ENCODE results near the gene LIMS2. TPM values are rescaled to one million over a fixed set of nuclear protein-coding genes. Genes with fewer than 3 reads are reported as not detected.

Gene LIMS2
- total and polyA plus RNA-seq, 8 donors = 22.4 to 122 (median 27.3) TPM

GRCh38 chr2:127709336-127709735 is 34.0 kb upstream of the LIMS2 start:
- no peaks in the 10 kb centered on the region for H3K9me3 ChIP-seq
- ATAC-seq (no peak), DNase-seq (no peak)
- no peak overlapping the region for H3K4me3 ChIP-seq
- peaks cover 0 to 70% of the 10 kb centered on the region in 2 donors for H3K36me3 ChIP-seq
- H3K4me1 ChIP-seq = peaks cover 6 to 15% of the 10 kb centered on the region in 2 donors
- no peak for TF ChIP-seq CTCF (IDR thresholded peaks at IDR 0.05)
- intact Hi-C loops (cut with DNase I) = no loop called here
- H3K27ac ChIP-seq = no peak overlapping the region
- H3K27me3 ChIP-seq = no peaks in the 10 kb centered on the region

DNA sequence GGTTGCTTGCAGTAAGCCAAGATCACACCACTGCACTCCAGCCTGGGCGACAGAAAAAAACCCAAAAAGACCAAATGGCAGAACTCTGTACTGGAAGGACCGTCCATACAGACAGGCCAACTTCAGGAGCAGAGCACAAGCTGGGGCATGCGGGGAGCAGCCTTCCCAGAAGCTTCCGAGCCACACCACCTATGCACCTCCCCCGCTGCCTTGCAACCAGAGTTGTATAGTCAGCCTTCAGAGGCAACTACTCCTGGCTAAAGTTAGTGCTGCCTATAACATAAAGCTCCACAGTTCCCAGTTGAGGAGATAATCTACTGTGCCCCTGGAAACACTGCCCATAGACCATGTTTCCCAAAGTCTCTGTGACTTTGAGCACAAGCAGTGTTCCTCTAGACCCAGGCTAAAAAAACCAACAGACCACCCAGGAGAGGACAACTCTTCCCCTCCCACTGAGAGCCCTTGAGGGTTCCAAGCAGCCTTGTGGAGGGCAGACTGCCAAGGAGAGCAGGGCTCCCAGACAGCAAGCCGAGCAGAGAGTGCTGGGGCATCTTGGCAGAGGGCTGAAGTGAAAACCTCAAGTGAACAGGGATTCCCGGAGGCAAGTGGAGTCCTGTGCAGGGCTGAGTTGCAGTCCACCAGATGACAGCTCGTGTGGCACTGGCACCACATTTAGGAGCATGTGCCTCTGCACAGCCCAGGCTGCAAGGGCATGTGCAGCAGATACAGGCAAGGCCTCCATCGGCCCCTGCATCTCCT is 32.7 kb upstream of the LIMS2 start:
- Histone ChIP-seq H3K9me3 (no peaks in the 10 kb centered on the region), H3K36me3 (peaks cover 0 to 64% of the 10 kb centered on the region in 2 donors), H3K4me1 (peaks cover 13 to 28% of the 10 kb centered on the region in 2 donors), H3K4me3 (no peak overlapping the region), H3K27me3 (no peaks in the 10 kb centered on the region), H3K27ac (no peak overlapping the region)
- ATAC-seq = peak; percentile 41
- DNase-seq = peak in 1 of 4 donors; percentile 85
- TF ChIP-seq CTCF (IDR thresholded peaks at IDR 0.05) = no peak
- intact Hi-C loops (cut with DNase I) = no loop called here

DNA sequence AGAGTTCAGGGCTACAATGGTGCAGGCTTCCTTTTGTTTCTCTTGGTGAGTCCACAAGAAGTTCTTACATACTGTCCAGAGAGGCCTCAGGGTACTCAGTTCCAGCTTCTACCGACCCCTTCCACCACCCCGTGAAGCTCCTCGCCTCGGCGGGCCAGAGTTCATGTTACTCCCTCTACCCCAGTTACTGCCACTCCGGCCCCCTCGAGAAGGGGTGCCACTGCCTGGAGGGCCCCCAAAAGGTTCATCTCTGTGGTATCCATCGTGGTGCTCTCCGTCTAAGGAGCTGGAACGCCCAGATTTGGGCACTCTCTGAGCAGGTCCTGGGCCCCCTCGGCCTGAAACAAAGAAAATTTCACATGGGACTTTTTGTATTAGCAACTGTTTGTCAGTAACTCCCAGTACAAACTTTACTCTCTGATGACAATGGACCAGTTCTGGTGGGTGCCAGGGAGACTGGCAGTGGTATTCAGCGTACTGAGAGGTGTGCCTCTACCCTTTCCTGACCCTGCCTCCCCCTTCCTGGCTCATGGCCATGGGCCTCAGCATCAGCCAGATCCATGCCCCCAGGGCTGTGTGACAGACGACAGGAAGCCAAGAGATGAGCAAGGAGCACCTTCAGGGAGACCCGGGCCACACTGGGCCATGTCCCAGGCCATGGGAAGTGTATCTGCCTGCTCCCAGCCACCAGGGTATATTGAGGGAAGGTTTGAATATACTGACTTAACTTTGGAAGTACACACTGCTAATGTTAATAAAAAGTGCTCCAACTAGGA is 31.1 kb upstream of the LIMS2 start:
- no peak for TF ChIP-seq CTCF (IDR thresholded peaks at IDR 0.05)
- intact Hi-C loops (cut with DNase I) = no loop called here
- no peak overlapping the region for H3K4me3 ChIP-seq
- no peaks in the 10 kb centered on the region for H3K9me3 ChIP-seq
- H3K27me3 ChIP-seq = no peaks in the 10 kb centered on the region
- H3K36me3 ChIP-seq = peaks cover 0 to 59% of the 10 kb centered on the region in 2 donors
- no peak for ATAC-seq
- peak overlapping the region; percentile 8 to 37 for H3K27ac ChIP-seq
- peaks cover 21 to 37% of the 10 kb centered on the region in 2 donors for H3K4me1 ChIP-seq
- no peak for DNase-seq

GRCh38 chr2:127705391-127706065 is 30.2 kb upstream of the LIMS2 start:
- ATAC-seq (no peak), DNase-seq (peak in 2 of 4 donors; percentile 79 to 84)
- H3K27me3 ChIP-seq = no peaks in the 10 kb centered on the region
- H3K4me3 ChIP-seq = no peak overlapping the region
- peaks cover 0 to 54% of the 10 kb centered on the region in 2 donors for H3K36me3 ChIP-seq
- peaks cover 21 to 42% of the 10 kb centered on the region in 2 donors for H3K4me1 ChIP-seq
- TF ChIP-seq CTCF (IDR thresholded peaks at IDR 0.05) = no peak
- intact Hi-C loops (cut with DNase I) = no loop called here
- peak overlapping the region; percentile 33 to 37 for H3K27ac ChIP-seq
- H3K9me3 ChIP-seq = no peaks in the 10 kb centered on the region

All from left lung (tissue), 10 donors.